Fibroblast of peridontal ligament (primary cell): ENCODE data around the gene ZC3H12C.
A peak's percentile ranks its signal among the peaks of the same experiment; 100 is the strongest.

ENCODE experiments used
- DNase-seq: peaks from one replicate; pipeline ENCODE4 v3.0.0-alpha.2; 2010; ENCODE audit errors: extremely low read depth

Gene ZC3H12C

GRCh38 chr11:110097459-110098012 lies 4.3 kb downstream of the ZC3H12C start:
- no peak for DNase-seq

GRCh38 chr11:110098645-110099044 lies 5.5 kb downstream of the ZC3H12C start:
- no peak for DNase-seq

DNA sequence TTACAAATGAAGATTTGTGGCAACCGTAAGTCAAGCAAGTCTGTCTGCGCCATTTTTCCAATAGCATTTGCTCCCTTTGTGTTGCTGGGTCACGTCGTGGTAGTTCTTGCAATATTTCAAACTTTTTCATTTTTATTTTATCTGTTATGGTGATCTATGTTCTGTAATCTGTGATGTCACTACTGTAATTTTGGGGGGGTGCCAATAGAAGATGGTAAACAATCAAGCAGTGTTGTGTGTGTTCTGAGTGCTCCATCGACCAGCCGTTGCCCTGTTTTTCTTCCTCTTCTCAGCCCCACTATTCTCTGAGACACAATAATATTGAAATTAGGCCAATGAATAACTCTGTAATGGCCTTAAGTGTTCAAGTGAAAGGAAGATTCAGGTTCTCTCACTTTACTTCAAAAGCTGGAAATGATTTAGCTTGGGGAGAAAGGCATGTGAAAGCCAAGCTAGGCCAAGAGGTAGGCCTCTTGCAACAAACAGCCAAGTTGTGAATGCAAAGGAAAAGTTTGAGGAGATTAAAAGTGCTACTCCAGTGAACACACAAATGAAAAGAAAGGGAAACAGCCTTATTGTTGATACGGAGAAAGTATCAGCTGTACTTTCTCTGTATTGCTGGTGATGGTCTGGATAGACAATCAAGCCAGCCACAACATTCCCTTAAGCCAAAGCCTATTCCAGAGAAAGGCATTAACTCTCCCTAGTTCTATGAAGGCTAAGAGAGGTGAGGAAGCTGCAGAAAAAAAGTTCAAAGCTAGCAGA lies 7.5 kb downstream of the ZC3H12C start:
- peak; percentile 50 for DNase-seq

- DNase-seq, result no peak
These were observed 13.6 kb downstream of the ZC3H12C start for GRCh38 chr11:110106713-110107274.

GRCh38 chr11:110110854-110111253 lies 17.7 kb downstream of the ZC3H12C start:
- no peak for DNase-seq

DNA sequence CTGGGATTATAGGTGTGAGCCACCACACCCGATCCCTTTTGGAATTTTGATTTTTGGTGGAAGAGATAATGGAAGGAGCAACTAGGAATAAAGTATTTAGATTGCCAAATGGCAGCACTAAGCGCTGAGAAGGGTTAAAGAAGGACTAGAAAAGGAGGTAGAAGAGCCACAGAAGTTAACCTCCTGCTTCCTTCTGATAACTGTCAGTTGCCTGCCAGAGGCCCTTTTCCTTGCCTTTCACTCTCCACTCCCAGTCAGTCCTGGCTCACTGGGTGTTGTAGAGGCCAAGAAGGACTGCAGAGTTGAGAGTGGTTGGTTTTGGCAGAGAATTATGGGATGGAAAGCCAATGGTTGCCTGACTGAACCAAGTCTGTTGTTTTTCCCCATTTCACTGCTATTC lies 19.3 kb downstream of the ZC3H12C start:
- no peak for DNase-seq

DNA sequence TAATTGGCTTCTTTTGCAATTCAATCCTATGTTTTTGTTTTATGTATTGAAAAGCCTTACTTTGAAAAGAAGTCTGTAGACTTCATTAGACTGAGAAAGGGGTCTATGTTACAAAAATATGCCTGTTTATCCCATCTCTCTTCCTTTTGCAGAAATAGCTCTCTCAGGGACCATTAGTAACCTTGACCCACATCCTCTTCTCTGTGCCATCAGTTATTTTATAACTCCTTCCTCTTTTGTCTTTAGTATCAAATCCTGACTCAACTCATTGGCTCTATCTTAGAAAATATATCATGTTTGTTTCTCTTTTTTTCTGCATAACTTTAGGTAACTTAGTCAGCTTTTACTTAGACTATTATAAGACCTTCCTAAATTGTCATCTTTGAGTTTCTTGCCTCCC lies 20.3 kb downstream of the ZC3H12C start:
- DNase-seq, result no peak

DNA sequence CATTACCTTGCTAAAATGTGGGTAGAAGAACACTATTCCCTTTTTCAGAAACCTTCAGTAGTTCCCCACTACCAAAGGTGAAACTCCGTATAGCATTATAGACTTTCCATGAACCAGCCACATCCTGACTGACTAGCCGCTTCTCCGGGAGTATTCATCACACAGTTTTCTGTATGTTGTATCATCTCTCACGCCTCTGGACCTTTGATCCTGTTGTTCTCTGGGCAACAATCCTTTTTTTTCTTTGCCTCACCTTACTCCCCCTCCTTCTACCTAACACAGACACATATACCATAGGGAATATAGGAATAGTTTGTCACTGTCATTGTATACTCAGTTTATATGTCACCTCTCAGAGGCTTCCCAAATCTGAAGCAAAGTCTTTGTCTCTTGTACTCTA lies 20.8 kb downstream of the ZC3H12C start:
- DNase-seq, result no peak

DNA sequence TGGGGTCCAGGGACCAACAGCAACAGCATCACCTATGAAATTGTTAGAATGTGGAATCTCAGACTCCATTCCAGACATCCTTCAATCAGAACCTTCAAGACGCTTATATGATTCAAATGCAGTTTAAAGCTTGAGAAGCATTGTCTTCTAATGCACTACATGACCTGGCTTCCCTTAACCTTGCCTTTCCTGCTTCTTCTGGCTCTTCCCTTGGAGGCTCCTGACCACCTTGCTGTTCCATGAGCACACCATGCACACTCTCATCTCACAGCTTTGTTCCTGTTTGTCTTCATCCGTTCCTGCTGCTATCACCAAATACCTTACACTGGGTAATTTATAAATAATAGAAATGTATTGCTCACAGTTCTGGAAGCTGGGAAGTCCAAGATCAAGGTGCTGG lies 26.1 kb downstream of the ZC3H12C start:
- DNase-seq, result no peak

DNA sequence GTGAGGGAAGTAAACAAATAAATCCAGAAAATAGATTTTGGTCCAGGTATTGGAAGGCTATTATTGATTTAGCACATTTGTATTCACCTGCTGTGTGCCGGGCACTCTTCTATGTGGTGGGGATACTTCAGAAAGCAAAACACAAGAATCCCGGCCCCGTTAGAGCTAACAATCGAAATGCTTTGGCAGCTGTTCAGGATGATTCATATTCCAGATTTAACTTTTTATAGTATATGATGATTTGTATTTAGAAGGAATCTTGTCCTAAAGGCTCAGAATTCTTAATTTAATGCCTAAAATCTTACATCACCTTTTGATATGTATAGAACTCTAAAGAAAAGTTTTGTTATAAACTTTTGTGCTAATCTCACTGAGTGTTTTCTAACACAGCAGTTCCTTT lies 28.0 kb downstream of the ZC3H12C start:
- peak; percentile 84 for DNase-seq

DNA sequence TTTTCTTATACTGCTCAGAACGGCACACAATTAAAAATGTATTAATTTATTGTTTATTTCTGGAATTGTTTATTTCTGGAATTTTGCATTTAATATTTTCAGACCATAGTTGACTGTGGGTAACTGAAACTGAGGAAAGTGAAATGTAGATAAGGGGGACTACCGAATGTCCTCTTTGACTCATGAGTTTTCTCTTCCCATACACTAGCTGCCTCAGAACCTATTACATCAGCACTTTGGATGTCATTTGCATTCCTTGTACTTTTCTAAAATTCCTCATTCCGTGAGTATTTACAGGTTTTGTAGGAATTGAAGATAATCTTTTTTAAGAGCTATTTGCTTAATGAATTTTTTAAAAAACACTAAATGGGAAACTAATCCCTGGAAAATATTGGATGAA lies 29.8 kb downstream of the ZC3H12C start:
- peak; percentile 63 for DNase-seq

- DNase-seq, result no peak
These were observed 31.4 kb downstream of the ZC3H12C start for GRCh38 chr11:110124605-110125004.

DNA sequence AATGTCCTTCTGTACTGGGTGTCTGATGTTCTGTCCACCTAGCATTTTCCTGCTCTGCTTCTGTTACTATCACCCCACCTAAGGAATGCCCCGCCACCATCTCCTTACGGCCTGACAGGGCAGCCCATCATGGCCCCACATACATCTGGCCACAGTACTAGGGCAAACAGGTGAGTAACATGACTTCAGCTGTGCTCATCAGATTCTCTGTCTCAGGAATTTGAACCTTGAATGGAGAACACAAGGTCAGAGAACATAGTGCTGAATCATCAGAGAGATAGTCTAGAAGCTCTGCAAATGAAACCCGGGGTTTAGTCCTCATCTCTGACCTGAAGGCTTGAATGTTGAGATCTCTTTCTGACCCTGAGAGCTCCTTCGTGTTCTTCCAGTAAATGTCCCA lies 32.4 kb downstream of the ZC3H12C start:
- peak; percentile 17 for DNase-seq

GRCh38 chr11:110126936-110127335 lies 33.7 kb downstream of the ZC3H12C start:
- DNase-seq, result no peak

DNA sequence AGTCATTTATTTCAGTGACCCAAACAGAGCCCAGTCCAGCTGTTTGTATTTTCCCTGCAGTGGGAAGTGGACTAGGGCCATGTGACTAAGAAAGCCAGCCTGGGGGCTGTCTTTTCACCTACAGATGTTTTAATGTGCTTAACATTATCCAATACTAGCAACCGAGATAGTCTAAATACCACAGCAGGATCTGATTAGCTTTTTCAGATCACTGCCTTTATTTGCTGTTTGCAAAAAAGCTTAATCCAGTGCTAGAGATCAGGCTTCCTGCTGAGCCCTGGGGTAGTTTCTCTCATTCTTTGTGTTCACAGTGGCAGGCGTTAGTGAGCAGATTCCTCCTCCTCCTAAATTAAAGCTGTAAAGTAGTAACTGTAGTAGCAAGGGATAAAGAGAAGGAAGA lies 35.0 kb downstream of the ZC3H12C start:
- DNase-seq, result peak; percentile 74

DNA sequence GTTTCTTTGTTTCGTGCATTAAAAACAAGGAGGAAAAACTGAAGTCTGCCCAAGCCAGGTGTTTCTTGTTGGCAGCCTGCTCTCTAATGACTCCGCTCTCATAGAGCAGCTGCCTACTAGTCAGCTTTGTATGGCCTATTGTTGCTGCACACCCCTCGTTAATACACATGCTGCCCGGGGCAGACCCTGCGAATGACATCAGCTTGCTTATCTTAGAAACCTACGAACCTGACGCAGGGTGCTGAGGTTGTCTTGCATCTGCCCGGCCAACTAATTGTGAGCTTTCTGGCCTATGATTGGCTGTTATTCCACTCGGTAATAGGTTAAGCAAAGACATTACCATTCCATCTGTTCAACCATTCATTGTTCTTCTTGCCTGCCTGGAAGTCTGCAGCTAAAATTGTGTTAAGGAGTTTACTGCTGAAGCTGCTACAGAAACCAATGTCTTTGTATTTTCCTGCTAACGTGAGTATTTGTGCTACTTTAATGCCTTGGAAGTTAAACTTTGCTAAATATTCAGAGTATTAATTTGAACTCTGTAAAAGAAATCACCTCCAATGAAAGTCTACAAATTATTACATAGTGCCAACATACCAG lies 37.5 kb downstream of the ZC3H12C start:
- no peak for DNase-seq

- no peak for DNase-seq
These were observed 38.4 kb downstream of the ZC3H12C start for GRCh38 chr11:110131386-110132123.

GRCh38 chr11:110133160-110133559 lies 40.0 kb downstream of the ZC3H12C start:
- DNase-seq, result no peak

- DNase-seq, result no peak
These were observed 40.9 kb downstream of the ZC3H12C start for GRCh38 chr11:110134110-110134509.

GRCh38 chr11:110141812-110142211 lies 48.6 kb downstream of the ZC3H12C start:
- no peak for DNase-seq

GRCh38 chr11:110147962-110148709 lies 54.9 kb downstream of the ZC3H12C start:
- DNase-seq, result peak; percentile 61
